HG03045 (cell line): ENCODE results near the gene CSNK2B.

Experiments
- ATAC-seq: cut with Tn5 transposase; IDR thresholded peaks from one replicate; pipeline ENCODE4 v1.9.1; 2021; ENCODE audit warnings: mild to moderate bottlenecking, moderate library complexity; ENCODE audit not compliant: unreplicated experiment

CSNK2B gene

GRCh38 chr6:31660381-31661261 is 5.3 kb upstream of the CSNK2B start, which contains the start of gene C6orf47:
Gene C6orf47 (minus strand): TSS chr6:31660778. CDS start chr6:31659947, 831 bp downstream.
- peak; percentile 41 for ATAC-seq

GRCh38 chr6:31661262-31662123 is 4.4 kb upstream of the CSNK2B start:
- no peak for ATAC-seq

- ATAC-seq, result no peak
Measured at GRCh38 chr6:31662124-31662723, 3.7 kb upstream of the CSNK2B start.

GRCh38 chr6:31663126-31663960 is 2.5 kb upstream of the CSNK2B start:
- ATAC-seq, result no peak

- ATAC-seq, result no peak
Measured at GRCh38 chr6:31663961-31664789, 1.7 kb upstream of the CSNK2B start.

- ATAC-seq, result peak; percentile 28
Measured at GRCh38 chr6:31664790-31665500, 935 bp upstream of the CSNK2B start, which contains the start of gene GPANK1. Gene GPANK1 (minus strand): TSS chr6:31664997. CDS start chr6:31664478, 519 bp downstream.

- no peak for ATAC-seq
Measured at GRCh38 chr6:31666337-31666965, 571 bp downstream of the CSNK2B start.

- no peak for ATAC-seq
Measured at GRCh38 chr6:31669676-31670075, 3.8 kb downstream of the CSNK2B start, which contains the start of gene LY6G5B. Gene LY6G5B (plus strand): TSS chr6:31669976. CDS start chr6:31670951, 975 bp downstream.

- ATAC-seq, result no peak
Measured at GRCh38 chr6:31676322-31676903, 10.5 kb downstream of the CSNK2B start.

- ATAC-seq, result no peak
Measured at GRCh38 chr6:31676904-31677303, 11.0 kb downstream of the CSNK2B start.

GRCh38 chr6:31677955-31678354 is 12.1 kb downstream of the CSNK2B start:
- ATAC-seq, result no peak

- ATAC-seq, result no peak
Measured at GRCh38 chr6:31680226-31681134, 14.6 kb downstream of the CSNK2B start, which contains the start of gene LY6G5C. Gene LY6G5C (minus strand): TSS chr6:31681067. CDS start chr6:31680373, 694 bp downstream.

GRCh38 chr6:31681135-31681671 is 15.3 kb downstream of the CSNK2B start:
- ATAC-seq, result no peak

GRCh38 chr6:31683591-31683990 is 17.7 kb downstream of the CSNK2B start:
- ATAC-seq, result no peak

- ATAC-seq, result no peak
Measured at GRCh38 chr6:31686483-31686882, 20.6 kb downstream of the CSNK2B start.

GRCh38 chr6:31687321-31687720 is 21.4 kb downstream of the CSNK2B start:
- ATAC-seq, result no peak
